IMR-90 (cell line): Measurements from ENCODE around the gene FAM151A. TPM values are rescaled to one million over a fixed set of nuclear protein-coding genes. Genes with fewer than 3 reads are reported as not detected.

Source experiments
- ATAC-seq: fragments of 200-7000 bp; cut with Tn5 transposase; 2 replicates; pipeline ENCODE4 v1.9.1; 2020; ENCODE audit warnings: low read depth, mild to moderate bottlenecking, moderate library complexity
- BruUV-seq: library from RNA; stranded (reverse); fragments of 400-500 nt; replicated peaks from 2 replicates; lab custom pipeline; 2021; lab: Mats Ljungman, UMichigan
- CTCF ChIA-PET: fragments of 300-600 bp; formaldehyde crosslinking; extraction: SDS; loops from one replicate; lab custom pipeline; 2021; ENCODE audit warnings: antibody characterized with exemption; lab: Yijun Ruan, JAX
- POLR2A ChIA-PET: fragments of 300-600 bp; sonication (Branson Sonifier 250); formaldehyde crosslinking; loops from one replicate; lab custom pipeline; 2022; ENCODE audit warnings: antibody characterized with exemption; ENCODE audit not compliant: unreplicated experiment; lab: Charles Lee
- DNase-seq: peaks from one replicate; pipeline ENCODE4 v3.0.0; 2013
- H2AFZ ChIP-seq: replicated peaks from 2 replicates; pipeline ENCODE3; 2013; ENCODE audit warnings: low read length, mild to moderate bottlenecking; ENCODE audit not compliant: poor library complexity
- H2AK5ac ChIP-seq: 2 replicates; pipeline ENCODE4 v1.6.1; 2013; ENCODE audit warnings: low read depth, low read length, inconsistent platforms
- H2AK9ac ChIP-seq: replicated peaks from 2 replicates; pipeline ENCODE3; 2013; ENCODE audit warnings: mild to moderate bottlenecking, low read depth, low read length, moderate library complexity; ENCODE audit not compliant: poor library complexity
- H2BK120ac ChIP-seq: 2 replicates; pipeline ENCODE4 v1.6.1; 2013; ENCODE audit warnings: low read depth, low read length, inconsistent platforms
- H2BK15ac ChIP-seq: 3 replicates; pipeline ENCODE4 v1.6.1; 2013; ENCODE audit warnings: low read depth, low read length, inconsistent platforms
- H2BK20ac ChIP-seq: 2 replicates; pipeline ENCODE4 v1.6.1; 2013; ENCODE audit warnings: low read depth, mild to moderate bottlenecking, inconsistent platforms, low read length, moderate library complexity
- H2BK5ac ChIP-seq: 2 replicates; pipeline ENCODE4 v1.6.1; 2013; ENCODE audit warnings: mild to moderate bottlenecking, low read depth, low read length, inconsistent platforms; ENCODE audit not compliant: poor library complexity, severe bottlenecking
- H3K14ac ChIP-seq: replicated peaks from 2 replicates; pipeline ENCODE4 v1.6.1; 2013; ENCODE audit warnings: low read depth, low read length, inconsistent platforms
- H3K18ac ChIP-seq: 2 replicates; pipeline ENCODE4 v1.6.1; 2013; ENCODE audit warnings: low read depth, low read length, control low read depth
- H3K23ac ChIP-seq: 2 replicates; pipeline ENCODE4 v1.6.1; 2013; ENCODE audit warnings: low read depth, low read length, inconsistent platforms
- H3K27ac ChIP-seq: 2 replicates; pipeline ENCODE4 v1.5.1; 2013; ENCODE audit warnings: mild to moderate bottlenecking, control low read depth, low read length; ENCODE audit not compliant: insufficient read depth
- H3K27me3 ChIP-seq: 2 replicates; pipeline ENCODE4 v1.6.1; 2013; ENCODE audit warnings: low read length; ENCODE audit not compliant: control insufficient read depth, insufficient read depth
- H3K36me3 ChIP-seq: 2 replicates; pipeline ENCODE4 v1.6.1; 2013; ENCODE audit warnings: low read length, mixed read lengths; ENCODE audit not compliant: control insufficient read depth, insufficient read depth
- H3K4ac ChIP-seq: 2 replicates; pipeline ENCODE4 v1.6.1; 2013; ENCODE audit warnings: low read depth, low read length, inconsistent platforms
- H3K4me1 ChIP-seq: 2 replicates; pipeline ENCODE4 v1.6.1; 2013; ENCODE audit warnings: low read length, mixed read lengths; ENCODE audit not compliant: control insufficient read depth, insufficient read depth
- H3K4me2 ChIP-seq: 2 replicates; pipeline ENCODE4 v1.6.1; 2013; ENCODE audit warnings: low read depth, mild to moderate bottlenecking, control low read depth, low read length, moderate library complexity
- H3K4me3 ChIP-seq: 2 replicates; pipeline ENCODE4 v1.5.1; 2013; ENCODE audit warnings: low read depth, mild to moderate bottlenecking, control low read depth, low read length, moderate library complexity; ENCODE audit not compliant: insufficient read depth
- H3K56ac ChIP-seq: 2 replicates; pipeline ENCODE4 v1.6.1; 2013; ENCODE audit warnings: low read length, inconsistent platforms; ENCODE audit not compliant: insufficient read depth; ENCODE audit errors: extremely low read depth
- H3K79me1 ChIP-seq, 2 experiments: 2 replicates each; pipeline ENCODE4 v1.6.1; 2013; ENCODE audit warnings: low read length in 2 of 2, inconsistent platforms in 1 of 2, low read depth in 1 of 2
- H3K9ac ChIP-seq: 2 replicates; pipeline ENCODE4 v1.6.1; 2013; ENCODE audit warnings: low read depth, low read length, control low read depth
- H3K9me1 ChIP-seq: 2 replicates; pipeline ENCODE4 v1.6.1; 2013; ENCODE audit warnings: low read length, inconsistent platforms; ENCODE audit not compliant: insufficient read depth
- H3K9me3 ChIP-seq: 2 replicates; pipeline ENCODE4 v1.6.1; 2013; ENCODE audit warnings: low read length; ENCODE audit not compliant: control insufficient read depth, insufficient read depth
- H4K20me1 ChIP-seq: 2 replicates; pipeline ENCODE4 v1.6.1; 2013; ENCODE audit warnings: low read length, inconsistent platforms; ENCODE audit not compliant: insufficient read depth
- H4K5ac ChIP-seq: 2 replicates; pipeline ENCODE4 v1.6.1; 2013; ENCODE audit warnings: mild to moderate bottlenecking, low read depth, low read length, control low read depth
- H4K8ac ChIP-seq, 2 experiments: 2 replicates each; pipeline ENCODE4 v1.6.1; 2013; ENCODE audit warnings: low read depth in 2 of 2, low read length in 2 of 2, control low read depth in 1 of 2, inconsistent platforms in 1 of 2
- H4K91ac ChIP-seq: 2 replicates; pipeline ENCODE4 v1.6.1; 2013; ENCODE audit warnings: low read depth, low read length, inconsistent platforms; ENCODE audit not compliant: insufficient read depth
- MXI1 ChIP-seq: IDR thresholded peaks from 2 replicates; pipeline ENCODE4 v1.6.1; 2012; ENCODE audit warnings: low read depth, mild to moderate bottlenecking, low read length, moderate library complexity, borderline replicate concordance
- NFE2L2 ChIP-seq: fragments of 150-350 bp; IDR thresholded peaks from 2 replicates; pipeline ENCODE4 v1.6.1; 2016; ENCODE audit warnings: low read depth, mild to moderate bottlenecking, low read length
- RAD21 ChIP-seq: IDR thresholded peaks from 2 replicates; pipeline ENCODE4 v1.6.1; 2012; ENCODE audit warnings: low read length, improper control_type of control experiment
- WGBS, 2 experiments: methylation state at CpG; one replicate each; pipeline versions ENCODE4 v1.1.5 to v1.1.7; 2013; ENCODE audit warnings: missing lambda C conversion rate in 2 of 2; ENCODE audit not compliant: insufficient read length in 1 of 2; ENCODE audit errors: extremely low coverage in 2 of 2; 5-methylcytosine and 5-hydroxymethylcytosine counted together
- dilution Hi-C: fragments of 300-500 bp; cut with HindIII; formaldehyde crosslinking; loops from one replicate; pipeline ENCODE4 v1.14.3; 2018; ENCODE audit warnings: low sequenced_read_pairs; ENCODE audit not compliant: unreplicated experiment
- in situ Hi-C: fragments of 300-500 bp; cut with MboI; formaldehyde crosslinking; loops from 3 replicates; pipeline ENCODE4 v1.14.3; 2019; ENCODE audit warnings: low sequenced_read_pairs, inconsistent platforms, mixed read lengths
- intact Hi-C: fragments of 100-400 bp; cut with micrococcal nuclease; formaldehyde crosslinking; loops from 2 replicates; pipeline ENCODE4 v1.10.0; 2022
- polyA plus RNA-seq, 3 experiments: library from polyadenylated mRNA; depleted of rRNA; stranded (reverse); fragments of >200 nt; gene quantifications; 2 replicates each; pipeline ENCODE4 v1.2.3, GENCODE V29; 2012; ENCODE audit warnings: low replicate concordance in 1 of 3
- total RNA-seq: library from RNA; depleted of rRNA; stranded (reverse); fragments of >200 nt; gene quantifications from 2 replicates; pipeline ENCODE4 v1.2.3, GENCODE V29; 2012

Gene FAM151A
- total and polyA plus RNA-seq, 2 of the 4 experiments (the other 2 are of a cell fraction) = not detected

- Histone ChIP-seq H2AFZ (no peak overlapping the region), H3K9me3 (no peaks in the 10 kb centered on the region), H2AK5ac (no peak overlapping the region), H3K4me1 (no peaks in the 10 kb centered on the region), H3K18ac (no peak overlapping the region), H4K8ac (no peak overlapping the region), H3K27me3 (peaks cover 11% of the 10 kb centered on the region), H2BK120ac (no peak overlapping the region), H3K9ac (no peak overlapping the region), H2BK20ac (no peak overlapping the region), H2BK5ac (no peak overlapping the region), H4K20me1 (no peaks in the 10 kb centered on the region), H2BK15ac (no peak overlapping the region), H3K36me3 (no peaks in the 10 kb centered on the region), H4K91ac (no peak overlapping the region), H3K27ac (no peak overlapping the region), H2AK9ac (no peak overlapping the region), H3K4me3 (no peak overlapping the region), H3K23ac (no peak overlapping the region), H3K9me1 (no peaks in the 10 kb centered on the region), H3K14ac (no peak overlapping the region), H3K79me1 (no peaks in the 10 kb centered on the region), H4K5ac (no peak overlapping the region), H3K56ac (no peak overlapping the region), H3K4me2 (no peak overlapping the region), H3K4ac (no peak overlapping the region)
- in situ Hi-C loops = no loop called here
- POLR2A ChIA-PET = no interaction called here
- TF ChIP-seq RAD21 = no peak
- no peak for TF ChIP-seq NFE2L2
- TF ChIP-seq MXI1 = no peak
- dilution Hi-C loops = no loop called here
- ATAC-seq (no peak), DNase-seq (no peak)
- 100% methylated on average over 2 of the region's 18 CpGs; no CpG with 5 or more reads in 1 of the 2 experiments for WGBS, 2 experiments
- intact Hi-C loops = no loop called here
- CTCF ChIA-PET = interaction anchor here (0.6 kb wide), 1 partner anchor 27 kb away, joined by 3 read pairs; no protein-coding TSS in a partner anchor
- BruUV-seq = no TSS peak
These were observed 12.4 kb downstream of the FAM151A start for GRCh38 chr1:54610601-54611580.
